NCI-H526 (cell line): ENCODE measurements around the gene ENTPD8.
"Not testable (repeated sequence)": the region's sequence is repeated elsewhere in the genome, so short reads cannot be mapped to it uniquely, and the experiment has no call there.

Experiments used
- DNase-seq, 2 experiments: peaks; one replicate each; lab custom pipeline; 2025; lab: John Stamatoyannopoulos, UW

Gene ENTPD8

DNA sequence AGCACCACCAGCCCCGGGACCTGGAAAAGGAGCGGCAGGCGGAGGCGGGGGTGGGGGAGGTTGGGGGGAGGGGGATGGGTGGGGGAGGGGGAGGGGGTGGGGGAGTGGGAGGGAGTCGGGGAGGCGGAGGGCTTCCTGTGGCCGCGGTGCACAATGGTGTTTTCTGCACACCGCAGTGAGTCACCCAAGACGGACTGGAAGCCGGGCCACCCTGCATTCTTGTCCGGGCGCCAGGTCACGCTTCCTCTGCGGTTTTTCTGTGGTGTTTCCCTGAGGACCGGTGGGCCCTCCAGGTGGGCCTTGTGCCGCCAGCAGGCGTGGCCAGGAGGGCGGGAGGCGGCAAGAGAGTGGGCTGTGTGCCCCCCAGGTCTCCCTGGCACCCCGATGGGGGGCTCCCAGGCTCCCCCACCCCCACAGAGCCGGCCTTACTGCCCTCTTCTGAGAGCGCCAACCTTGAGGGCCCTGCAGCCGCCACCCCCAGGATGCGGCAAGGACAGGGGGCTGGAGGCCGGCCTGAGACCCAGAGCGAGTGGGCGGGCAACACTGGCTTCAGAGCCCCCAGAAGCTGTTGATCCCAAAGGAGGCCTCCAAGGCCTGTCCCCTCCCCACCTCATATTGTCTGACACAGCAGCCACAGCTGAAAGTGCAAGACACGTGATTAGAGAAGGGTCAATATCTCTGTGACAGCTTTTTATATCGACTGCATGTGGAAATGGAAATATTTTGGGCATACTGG is 29.3 kb downstream of the ENTPD8 start:
- DNase-seq, result no peak

GRCh38 chr9:137411260-137411644 is 29.9 kb downstream of the ENTPD8 start:
- DNase-seq, result no peak

- DNase-seq, result no peak
Measured at GRCh38 chr9:137410891-137411249, 30.3 kb downstream of the ENTPD8 start.

DNA sequence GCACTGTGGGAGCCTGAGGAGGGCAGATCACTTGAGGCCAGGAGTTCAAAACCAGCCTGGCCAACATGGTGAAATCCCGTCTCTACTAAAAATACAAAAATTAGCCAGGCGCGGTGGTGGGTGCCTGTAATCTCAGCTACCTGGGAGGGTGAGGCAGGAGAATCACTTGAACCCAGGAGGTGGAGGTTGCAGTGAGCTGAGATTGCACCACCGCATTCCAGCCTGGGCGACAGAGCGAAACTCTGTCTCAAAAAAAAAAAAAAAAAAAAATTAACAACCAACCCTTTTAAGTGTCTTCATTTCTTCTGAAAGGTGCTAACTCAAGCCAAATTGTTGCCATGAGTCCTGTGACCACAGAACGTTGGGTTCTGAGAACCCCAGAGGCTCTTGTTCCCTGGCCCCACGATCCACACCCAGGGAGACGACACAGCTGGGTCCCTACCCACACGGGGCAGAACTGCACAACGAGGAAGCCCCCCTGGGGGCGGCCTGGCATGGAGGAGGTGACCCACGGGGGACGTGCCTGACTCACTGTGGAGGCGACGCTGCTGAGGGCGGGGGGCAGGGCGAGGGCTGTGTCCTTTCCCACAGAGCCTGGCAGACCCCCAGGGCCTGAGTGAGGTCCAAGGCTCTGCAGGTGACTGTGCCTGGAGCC is 30.8 kb downstream of the ENTPD8 start:
- DNase-seq, result not testable (repeated sequence)

- no peak for DNase-seq
Measured at GRCh38 chr9:137409515-137409914, 31.6 kb downstream of the ENTPD8 start.

GRCh38 chr9:137408651-137409405 is 32.3 kb downstream of the ENTPD8 start:
- no peak for DNase-seq

DNA sequence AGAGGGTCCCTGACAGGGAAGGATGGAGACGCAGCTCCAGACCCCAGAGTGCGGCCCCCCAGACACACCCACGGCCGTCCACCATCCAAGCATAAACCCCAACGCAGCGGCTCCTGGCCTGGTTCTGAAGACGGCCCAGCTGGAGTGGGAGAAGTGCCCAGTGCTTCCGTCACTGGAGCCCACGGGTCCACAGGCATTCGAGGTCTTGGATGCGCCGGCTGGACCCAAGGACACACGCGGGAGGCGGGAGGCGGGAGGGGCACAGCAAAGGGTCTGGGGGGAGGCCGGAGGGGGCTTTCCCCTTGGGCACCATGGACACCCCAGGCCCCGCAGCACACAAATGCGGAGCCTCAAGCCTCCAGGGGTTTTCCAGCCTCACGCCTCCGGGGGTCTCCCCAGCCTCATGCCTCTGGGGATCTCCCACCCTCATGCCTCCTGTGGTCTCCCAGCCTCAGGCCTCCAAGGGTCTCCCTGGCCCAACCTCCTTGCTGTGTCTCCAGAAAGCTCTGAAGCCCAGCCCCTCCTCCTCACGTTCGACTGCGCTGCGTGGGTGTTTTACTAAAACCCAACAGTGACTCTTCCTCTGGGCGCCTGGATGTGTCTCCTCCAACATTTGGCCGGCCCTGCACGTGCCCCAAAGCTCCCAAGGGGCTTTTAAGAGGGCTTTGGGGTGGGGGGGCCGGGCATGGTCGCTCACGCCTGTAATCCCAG is 33.4 kb downstream of the ENTPD8 start:
- DNase-seq, result no peak

DNA sequence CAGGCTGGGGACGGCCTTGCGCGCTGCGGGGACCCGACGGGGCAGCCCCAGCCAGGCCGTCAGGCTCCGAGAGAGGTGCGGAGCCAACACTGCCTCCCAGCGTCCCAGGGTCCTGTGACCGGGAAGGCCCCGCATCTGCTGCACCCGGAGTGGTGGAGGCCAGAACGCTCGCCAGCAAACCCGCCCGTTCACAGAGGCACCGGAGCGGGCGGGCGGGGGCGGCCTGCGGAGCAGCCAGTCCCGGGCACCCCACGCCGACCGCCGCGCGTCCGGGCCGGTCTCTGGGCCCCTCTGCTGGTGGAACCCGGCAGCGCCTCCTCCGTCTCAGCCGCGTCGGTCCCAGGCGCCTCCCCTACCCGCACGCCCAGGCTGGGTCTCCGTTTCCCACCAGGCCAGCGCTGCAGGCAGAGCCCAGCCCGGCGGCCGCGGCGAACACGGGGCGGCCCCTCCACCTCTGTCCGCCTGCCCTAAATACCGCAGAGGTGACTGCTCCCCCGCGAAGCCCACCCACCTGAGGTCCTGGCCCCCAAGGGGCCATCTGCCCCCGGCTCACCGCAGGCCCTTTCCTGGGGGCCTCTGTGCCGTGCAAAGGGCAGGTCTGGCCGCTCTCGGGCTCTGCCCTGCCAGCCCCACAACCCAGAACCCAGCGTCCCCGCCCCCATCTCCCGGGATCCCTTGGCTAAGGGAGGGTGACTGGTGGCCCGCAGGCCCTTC is 34.1 kb downstream of the ENTPD8 start:
- DNase-seq, result peak; percentile 7 to 76

GRCh38 chr9:137406085-137406760 is 34.9 kb downstream of the ENTPD8 start:
- no peak for DNase-seq

GRCh38 chr9:137405677-137406081 is 35.5 kb downstream of the ENTPD8 start:
- DNase-seq, result no peak

DNA sequence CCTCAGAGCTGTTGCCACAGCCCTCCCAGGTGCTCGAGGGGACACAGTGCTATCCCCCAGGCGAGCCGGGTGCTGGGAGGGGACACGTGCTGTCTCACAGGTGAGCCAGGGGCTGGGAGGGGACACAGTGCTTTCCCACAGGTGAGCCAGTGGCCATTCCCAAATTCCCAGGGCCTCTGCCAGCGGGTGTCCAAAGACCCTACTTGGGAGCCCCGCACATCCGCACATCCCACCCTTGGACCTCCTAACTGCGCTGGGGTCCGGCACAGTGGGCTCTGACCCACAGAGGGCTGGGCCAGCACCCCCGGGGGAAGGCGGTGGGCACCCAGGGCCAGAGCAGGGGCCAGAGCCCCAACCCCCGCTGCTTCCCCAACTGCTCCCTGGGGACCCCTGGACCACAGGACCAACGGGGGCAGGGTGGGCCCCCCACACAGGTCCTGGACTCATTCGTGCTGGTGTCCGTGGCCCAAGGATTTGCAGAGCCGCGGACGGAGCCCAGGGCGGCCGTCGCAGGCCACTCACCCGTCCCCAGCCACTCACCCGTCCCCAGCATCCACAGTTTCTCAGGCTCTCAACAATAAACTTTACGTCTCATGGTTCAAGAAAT is 36.1 kb downstream of the ENTPD8 start:
- no peak for DNase-seq

DNA sequence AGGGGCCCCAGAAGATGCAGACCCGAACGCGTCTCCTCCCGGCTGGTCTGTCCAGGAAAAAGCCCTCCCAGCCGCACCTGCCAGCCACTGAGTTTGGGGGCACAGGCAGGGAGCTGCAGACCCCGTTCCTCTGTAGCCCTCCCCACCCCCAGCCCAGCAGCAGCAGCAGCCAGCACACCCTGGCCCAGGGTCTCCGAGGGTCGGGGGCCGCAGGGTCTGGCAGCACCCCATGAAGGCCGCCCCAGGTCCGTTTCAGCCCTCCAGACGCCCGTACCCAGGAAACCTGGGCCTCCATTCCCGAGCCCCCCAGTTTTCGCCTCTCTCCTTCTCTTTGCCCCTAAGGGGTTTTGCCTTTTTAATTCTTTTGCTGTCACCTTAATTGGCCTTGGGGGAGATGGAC is 37.9 kb downstream of the ENTPD8 start:
- no peak for DNase-seq

GRCh38 chr9:137402746-137403145 is 38.4 kb downstream of the ENTPD8 start:
- DNase-seq, result no peak

GRCh38 chr9:137398561-137399468 is 42.3 kb downstream of the ENTPD8 start:
- DNase-seq, result no peak

GRCh38 chr9:137397675-137398423 is 43.3 kb downstream of the ENTPD8 start:
- no peak for DNase-seq

GRCh38 chr9:137396634-137397367 is 44.4 kb downstream of the ENTPD8 start:
- no peak for DNase-seq

GRCh38 chr9:137396227-137396626 is 44.9 kb downstream of the ENTPD8 start:
- DNase-seq, result no peak

DNA sequence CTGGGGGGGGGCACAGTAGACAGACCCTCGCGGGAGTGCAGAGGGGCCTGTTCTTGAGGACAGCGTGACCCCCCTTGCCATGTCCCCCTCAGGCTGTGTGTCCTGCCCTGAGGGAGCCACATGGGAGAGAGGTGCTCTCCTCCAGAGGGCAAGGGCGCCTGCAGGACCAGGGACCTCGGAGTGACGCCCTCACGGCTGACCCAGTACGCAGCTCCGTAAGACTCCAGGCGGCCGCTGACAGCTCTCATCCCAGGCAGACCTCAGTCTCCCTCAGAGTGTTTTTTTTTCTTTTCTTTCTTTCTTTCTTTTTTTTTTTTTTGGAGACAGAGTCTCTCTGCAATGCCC is 45.5 kb downstream of the ENTPD8 start:
- DNase-seq, result no peak
